Kidney glomerular epithelial cell (primary cell): ENCODE results near the gene HDDC2.
A peak's percentile ranks its signal among the peaks of the same experiment; 100 is the strongest.
"Not testable (repeated sequence)": the region's sequence is repeated elsewhere in the genome, so short reads cannot be mapped to it uniquely, and the experiment has no call there.

Source experiments
- DNase-seq: peaks from one replicate; lab custom pipeline; 2025; lab: John Stamatoyannopoulos, UW

Gene HDDC2

GRCh38 chr6:125306756-125307149 lies 5.0 kb upstream of the HDDC2 start:
- DNase-seq: no peak

- no peak for DNase-seq
Measured at GRCh38 chr6:125304970-125305660, 3.3 kb upstream of the HDDC2 start.

- no peak for DNase-seq
Measured at GRCh38 chr6:125303512-125303854, 1.7 kb upstream of the HDDC2 start.

- DNase-seq: no peak
Measured at GRCh38 chr6:125302840-125303511, 1.2 kb upstream of the HDDC2 start.

- peak; percentile 60 for DNase-seq
Measured at GRCh38 chr6:125300992-125301434, 754 bp downstream of the HDDC2 start.

GRCh38 chr6:125299257-125299656 lies 2.5 kb downstream of the HDDC2 start:
- DNase-seq: no peak

- DNase-seq: no peak
Measured at GRCh38 chr6:125296471-125296870, 5.3 kb downstream of the HDDC2 start.

GRCh38 chr6:125294925-125295324 lies 6.8 kb downstream of the HDDC2 start:
- no peak for DNase-seq

- DNase-seq: no peak
Measured at GRCh38 chr6:125294036-125294435, 7.7 kb downstream of the HDDC2 start.

- no peak for DNase-seq
Measured at GRCh38 chr6:125293587-125293986, 8.2 kb downstream of the HDDC2 start.

GRCh38 chr6:125287718-125288117 lies 14.0 kb downstream of the HDDC2 start:
- DNase-seq: no peak

GRCh38 chr6:125285936-125286335 lies 15.8 kb downstream of the HDDC2 start:
- no peak for DNase-seq

- DNase-seq: no peak
Measured at GRCh38 chr6:125285353-125285752, 16.4 kb downstream of the HDDC2 start.

GRCh38 chr6:125282470-125282869 lies 19.3 kb downstream of the HDDC2 start:
- not testable (repeated sequence) for DNase-seq

GRCh38 chr6:125280370-125281035 lies 21.3 kb downstream of the HDDC2 start:
- DNase-seq: not testable (repeated sequence)

- DNase-seq: no peak
Measured at GRCh38 chr6:125279961-125280360, 21.8 kb downstream of the HDDC2 start.

GRCh38 chr6:125277838-125278237 lies 23.9 kb downstream of the HDDC2 start:
- DNase-seq: no peak

GRCh38 chr6:125275779-125276178 lies 26.0 kb downstream of the HDDC2 start:
- no peak for DNase-seq

- DNase-seq: no peak
Measured at GRCh38 chr6:125274935-125275334, 26.8 kb downstream of the HDDC2 start.

GRCh38 chr6:125273965-125274364 lies 27.8 kb downstream of the HDDC2 start:
- DNase-seq: no peak

GRCh38 chr6:125273251-125273650 lies 28.5 kb downstream of the HDDC2 start:
- DNase-seq: no peak

GRCh38 chr6:125271486-125272159 lies 30.1 kb downstream of the HDDC2 start:
- no peak for DNase-seq

GRCh38 chr6:125270380-125270779 lies 31.4 kb downstream of the HDDC2 start:
- no peak for DNase-seq
